GM21367 (cell line): ENCODE data around the gene MT1B.

ENCODE experiments used
- ATAC-seq: cut with Tn5 transposase; IDR thresholded peaks from one replicate; pipeline ENCODE4 v1.9.1; 2021; ENCODE audit not compliant: unreplicated experiment

Gene MT1B

DNA sequence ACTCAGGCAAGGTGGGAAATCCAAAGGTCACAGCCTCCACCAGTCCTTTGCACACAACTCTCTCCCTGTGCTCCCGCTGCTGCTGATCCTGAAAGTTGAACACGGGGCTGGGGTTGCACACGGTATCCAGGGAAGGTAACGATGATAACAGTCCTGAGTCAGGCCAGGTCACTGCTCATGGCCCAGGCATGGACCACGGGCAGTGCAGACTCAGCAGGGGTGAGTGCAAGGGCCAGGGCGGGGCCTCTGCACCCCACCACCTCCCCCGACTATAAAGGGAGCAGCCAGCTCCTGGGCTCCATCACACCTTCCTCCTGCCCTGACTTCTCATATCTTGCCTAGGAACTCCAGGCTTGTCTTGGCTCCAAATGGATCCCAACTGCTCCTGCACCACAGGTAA, at the start of gene MT1B:
Gene MT1B, plus strand, starts transcription at position 301 of the 400 bp plus-strand sequence. Its CDS starts 68 bp downstream, at position 369.
- ATAC-seq, result no peak

DNA sequence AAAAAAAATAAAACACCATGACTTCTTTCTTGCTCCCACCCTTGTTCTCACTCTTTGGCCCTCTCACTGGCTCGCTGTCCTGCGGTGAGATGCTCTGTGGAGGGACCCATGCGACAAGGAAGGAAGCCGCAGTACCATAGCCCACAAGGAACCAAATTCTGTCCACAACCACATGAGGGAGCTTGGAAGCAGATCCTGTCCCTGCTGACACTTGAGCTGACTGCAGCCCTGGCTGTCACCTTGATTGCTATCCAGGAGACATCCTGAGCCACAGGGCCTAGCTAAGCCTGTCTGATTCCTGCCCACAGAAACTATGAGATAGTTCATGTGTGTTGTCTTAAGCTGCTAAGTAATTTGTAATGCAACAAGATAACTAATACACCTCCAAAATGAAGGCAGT, 48.1 kb upstream of the MT1B start:
- ATAC-seq, result no peak

DNA sequence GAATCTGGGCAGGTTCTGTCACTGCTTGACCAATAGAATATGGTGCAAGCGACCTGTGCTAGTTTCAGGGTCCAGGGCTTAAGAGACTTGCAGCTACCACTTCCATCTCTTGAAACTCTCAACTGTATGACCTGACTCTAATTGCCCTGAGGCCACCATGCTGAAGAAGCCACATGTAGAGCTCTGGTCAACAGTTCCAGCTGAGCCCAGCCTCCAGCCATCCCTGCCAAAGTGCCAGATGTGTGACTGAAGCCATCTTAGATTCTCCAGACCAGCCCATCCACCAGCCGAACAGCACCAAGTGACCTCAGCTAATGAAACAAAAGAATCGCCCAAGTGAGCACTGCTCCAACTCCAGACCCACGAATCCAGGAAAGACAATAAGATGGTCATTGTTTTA, 46.7 kb upstream of the MT1B start:
- ATAC-seq, result no peak

DNA sequence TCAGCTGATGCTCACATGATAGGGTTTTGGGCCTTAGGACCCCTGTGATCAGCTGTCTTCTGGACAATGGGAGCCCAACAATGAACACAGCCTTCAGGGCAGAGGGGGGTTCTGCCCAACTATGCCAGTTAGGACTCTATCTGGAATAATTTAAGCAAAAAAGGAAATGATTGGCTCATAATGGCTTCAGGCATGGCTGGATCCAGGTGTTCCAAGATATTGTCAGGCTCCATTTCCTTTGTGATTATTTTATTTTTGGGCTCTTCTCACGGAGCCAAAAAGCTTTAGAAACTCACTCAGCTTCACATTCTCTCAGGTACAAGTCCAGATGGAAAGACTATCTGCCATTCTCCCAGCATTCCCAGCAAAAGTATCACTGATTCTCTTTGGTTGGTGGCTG, 46.2 kb upstream of the MT1B start:
- ATAC-seq, result no peak

DNA sequence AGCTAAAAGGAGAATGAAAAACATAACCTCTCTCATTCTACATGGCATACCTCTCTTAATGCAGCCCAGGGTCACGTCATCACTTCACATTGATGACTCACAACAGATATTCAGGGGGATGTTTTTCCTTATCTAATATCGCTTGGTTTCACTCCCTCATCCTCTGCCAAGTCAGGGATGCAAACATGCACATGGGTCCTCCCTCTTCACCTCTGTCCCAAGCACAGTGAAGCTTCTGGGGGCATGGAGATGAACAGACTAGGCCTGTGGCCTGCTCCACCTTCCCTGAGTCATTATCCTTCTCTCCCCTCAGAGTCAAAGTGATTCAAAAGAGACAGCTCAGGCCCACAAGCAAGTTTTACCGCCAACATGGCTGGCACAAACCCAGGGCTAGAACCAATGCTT, 45.6 kb upstream of the MT1B start:
- ATAC-seq, result no peak

DNA sequence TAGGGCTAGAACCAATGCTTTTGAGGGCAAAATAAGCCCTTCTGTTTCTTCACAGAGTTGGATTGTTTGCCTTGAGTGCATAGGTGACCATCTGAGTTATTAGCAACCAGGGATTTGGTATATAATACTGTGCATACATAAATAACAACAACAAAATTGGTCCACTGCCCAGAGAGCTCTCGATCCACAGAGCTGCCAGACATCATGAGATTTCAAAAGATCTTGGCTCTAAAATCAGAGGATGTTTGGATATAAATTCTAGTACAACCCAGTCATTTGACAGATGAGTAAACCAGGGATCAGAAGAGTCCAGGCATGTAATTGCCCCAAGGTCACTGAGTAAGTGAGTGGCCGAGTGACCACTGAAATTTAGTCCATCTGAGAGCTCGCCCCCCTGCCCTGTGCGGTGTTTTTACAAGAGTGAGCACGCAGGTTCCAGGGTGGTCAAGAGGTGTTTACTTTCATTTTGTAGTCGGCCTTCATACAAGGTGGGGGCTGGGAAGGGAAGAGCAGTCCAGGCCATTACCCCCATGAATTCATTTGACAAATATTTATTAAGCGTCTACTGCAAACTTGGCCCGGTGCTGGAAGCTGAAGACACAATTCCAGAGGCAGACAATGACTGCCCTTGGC, 45.1 kb upstream of the MT1B start:
- ATAC-seq, result no peak

DNA sequence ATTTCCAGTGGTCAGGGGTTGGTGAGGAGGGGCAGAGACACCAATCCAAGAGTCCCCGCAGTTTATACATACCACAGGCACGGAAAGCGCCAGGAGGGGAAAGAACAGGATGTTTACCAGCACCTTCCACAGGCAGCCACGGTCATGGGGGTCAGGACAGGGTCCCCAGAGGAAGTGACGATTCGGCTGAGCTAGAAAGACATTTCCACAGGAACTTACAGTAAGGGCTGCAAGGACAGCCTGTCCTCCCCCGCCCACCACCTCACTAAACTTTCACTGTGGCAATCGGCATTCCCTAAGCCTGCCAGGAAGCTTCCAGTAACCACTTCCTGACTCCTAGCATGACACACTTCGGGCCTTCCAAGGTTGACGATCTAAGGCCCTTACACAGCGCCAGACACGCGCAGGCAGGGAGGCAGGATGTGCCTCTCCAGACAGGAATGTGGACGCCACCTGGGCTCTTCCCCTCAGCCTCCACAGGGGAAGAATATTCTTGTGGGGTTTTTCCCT, 44.5 kb upstream of the MT1B start:
- ATAC-seq, result no peak

DNA sequence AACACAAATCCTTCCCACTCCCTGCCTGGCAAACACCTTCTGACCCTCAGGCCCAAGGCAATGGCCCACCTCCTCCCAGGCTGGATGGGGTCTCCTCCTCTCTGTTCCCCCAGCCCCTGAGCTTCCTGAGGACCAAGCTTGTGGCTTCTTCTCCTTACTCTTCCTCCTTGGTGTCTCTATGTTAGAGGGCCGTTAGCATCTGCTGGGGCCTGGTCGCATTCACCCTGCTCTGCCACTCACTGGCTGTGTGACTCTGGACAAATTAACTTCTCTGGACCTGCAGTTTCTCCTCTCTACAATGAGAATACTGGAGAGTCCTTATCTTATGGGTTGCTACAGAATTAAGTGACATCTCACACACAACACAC, 44.0 kb upstream of the MT1B start:
- ATAC-seq, result no peak

DNA sequence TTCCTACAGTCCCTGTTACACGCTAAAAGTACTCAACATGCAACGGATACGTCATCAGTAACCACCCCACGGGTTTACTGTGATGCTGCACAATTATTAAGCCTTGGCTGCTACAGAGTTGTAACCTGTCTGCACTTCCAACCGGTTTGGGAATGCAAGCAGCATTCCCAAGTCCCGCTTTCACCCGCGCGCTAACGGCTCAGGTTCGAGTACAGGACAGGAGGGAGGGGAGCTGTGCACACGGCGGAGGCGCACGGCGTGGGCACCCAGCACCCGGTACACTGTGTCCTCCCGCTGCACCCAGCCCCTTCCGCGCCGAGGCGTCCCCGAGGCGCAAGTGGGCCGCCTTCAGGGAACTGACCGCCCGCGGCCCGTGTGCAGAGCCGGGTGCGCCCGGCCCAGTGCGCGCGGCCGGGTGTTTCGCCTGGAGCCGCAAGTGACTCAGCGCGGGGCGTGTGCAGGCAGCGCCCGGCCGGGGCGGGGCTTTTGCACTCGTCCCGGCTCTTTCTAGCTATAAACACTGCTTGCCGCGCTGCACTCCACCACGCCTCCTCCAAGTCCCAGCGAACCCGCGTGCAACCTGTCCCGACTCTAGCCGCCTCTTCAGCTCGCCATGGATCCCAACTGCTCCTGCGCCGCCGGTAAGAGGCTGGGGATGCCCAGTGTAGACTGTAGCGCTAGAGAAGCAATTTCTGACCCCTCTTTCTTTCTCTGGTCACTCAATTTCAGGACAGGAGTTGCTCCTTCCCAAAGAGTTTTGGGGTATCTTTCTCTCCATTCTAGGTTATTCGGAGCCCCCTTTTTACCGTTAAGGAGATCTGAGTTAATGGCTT, 43.4 kb upstream of the MT1B start, which contains the start of gene MT2A:
Gene MT2A, plus strand, starts transcription at position 542 of the 833 bp plus-strand sequence. Its CDS starts 72 bp downstream, at position 614.
- peak; percentile 72 for ATAC-seq

DNA sequence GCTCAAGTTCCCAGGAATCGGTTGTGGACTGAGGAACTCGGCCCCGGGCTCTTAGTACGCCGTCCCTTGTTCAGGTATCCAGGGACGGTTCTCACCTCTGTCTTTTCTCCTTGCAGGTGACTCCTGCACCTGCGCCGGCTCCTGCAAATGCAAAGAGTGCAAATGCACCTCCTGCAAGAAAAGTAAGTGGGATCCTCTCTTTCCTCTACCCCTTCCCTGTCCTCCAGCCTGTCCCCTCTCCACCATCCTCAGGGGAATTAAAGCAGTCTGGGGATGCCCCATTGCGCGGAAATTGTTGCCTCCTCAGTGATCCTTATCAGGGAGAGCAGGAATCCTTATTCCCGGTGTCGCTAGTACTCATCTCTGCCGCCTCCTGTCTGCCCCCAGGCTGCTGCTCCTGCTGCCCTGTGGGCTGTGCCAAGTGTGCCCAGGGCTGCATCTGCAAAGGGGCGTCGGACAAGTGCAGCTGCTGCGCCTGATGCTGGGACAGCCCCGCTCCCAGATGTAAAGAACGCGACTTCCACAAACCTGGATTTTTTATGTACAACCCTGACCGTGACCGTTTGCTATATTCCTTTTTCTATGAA, 42.7 kb upstream of the MT1B start:
- no peak for ATAC-seq

DNA sequence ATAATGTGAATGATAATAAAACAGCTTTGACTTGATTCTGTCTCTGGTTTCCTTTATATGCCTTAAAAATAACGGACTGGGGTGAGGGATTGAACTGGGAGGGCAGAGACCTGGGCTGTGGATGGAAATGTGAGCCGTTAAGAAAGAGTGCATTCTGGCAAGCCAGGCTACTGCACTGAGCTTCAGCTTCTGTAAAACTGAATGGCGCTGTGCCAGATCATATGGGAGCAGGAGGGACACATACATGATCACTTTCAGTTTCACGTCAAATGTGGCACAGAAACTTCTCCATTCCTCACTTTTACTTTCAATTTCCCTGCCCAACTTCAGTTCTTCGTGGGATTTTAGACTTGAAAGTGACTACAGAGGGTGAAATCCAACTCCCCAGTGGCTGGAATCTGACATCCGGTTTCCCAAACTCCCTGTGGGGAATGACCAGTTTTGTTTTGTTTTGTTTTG, 42.2 kb upstream of the MT1B start:
- peak; percentile 40 for ATAC-seq

DNA sequence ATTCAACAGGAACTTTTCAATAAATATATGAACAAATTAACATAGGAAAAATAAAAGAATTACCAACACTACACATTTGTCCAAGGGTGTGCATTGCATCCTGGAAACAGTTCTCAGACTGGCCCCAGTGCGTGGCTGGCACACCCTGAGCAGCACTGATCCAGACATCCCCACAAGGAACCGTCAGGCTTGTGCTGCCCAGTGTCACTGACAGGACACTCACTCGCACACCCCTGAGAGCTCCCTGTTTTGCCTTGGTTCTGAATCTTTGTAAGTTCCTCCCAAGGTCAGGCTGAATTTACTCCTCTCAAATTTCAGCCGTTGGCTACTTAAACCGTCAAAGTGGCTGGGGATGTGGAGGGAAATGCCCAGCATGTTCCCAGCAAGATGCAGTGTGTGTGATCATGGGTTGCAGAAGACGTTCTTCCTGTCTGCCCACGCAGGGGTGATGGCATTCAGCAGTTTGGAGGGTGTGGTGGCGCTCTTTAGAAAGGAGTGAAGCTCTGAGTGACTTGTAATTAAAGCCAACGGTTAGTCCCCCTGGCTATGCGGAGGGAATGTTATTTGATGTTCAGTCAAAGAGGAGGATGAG, 41.6 kb upstream of the MT1B start:
- ATAC-seq, result no peak

DNA sequence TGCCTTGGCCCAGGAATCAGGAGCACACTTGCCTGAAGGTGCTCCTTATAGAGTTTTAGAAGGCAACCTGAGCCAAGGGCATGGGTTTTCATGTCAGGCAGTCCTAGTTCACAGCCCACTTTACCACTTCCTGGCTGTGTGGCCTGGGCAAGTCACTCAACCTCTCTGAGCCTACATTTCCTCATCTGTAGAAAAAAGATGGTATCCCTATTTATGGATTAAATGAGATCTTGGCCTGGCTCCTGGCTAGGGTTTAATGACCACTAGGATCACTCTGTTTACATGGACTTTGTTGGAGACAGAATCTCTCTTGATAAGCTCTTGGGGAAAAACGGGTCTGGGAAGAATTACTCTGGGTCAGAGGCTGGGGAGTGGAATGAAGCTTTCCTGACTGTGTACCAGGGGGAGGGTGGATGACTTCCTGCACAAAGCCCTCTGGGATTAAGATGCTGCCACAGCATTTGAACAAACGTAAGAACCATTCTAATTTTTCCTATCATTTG, 41.0 kb upstream of the MT1B start:
- no peak for ATAC-seq

DNA sequence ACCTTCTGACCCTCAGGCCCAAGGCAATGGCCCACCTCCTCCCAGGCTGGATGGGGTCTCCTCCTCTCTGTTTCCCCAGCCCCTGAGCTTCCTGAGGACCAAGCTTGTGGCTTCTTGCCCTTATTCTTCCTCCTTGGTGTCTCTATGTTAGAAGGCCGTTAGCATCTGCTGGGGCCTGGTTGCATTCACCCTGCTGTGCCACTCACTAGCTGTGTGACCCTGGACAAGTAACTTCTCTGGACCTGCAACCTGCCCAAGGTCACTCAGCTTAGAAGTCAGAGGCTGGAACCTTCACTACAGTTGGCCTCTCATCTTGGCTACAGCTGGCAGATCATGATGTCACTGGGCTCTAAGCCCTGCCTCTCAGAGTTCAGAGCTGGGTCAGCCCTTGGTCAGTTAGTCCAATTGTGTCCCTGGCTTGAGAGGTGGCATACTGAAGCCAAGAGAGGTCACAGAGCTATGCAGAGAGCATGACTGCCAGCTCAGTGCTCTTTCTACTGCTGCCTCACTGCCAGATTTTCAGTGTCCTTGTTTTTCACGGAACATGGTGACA, 40.3 kb upstream of the MT1B start:
- no peak for ATAC-seq

DNA sequence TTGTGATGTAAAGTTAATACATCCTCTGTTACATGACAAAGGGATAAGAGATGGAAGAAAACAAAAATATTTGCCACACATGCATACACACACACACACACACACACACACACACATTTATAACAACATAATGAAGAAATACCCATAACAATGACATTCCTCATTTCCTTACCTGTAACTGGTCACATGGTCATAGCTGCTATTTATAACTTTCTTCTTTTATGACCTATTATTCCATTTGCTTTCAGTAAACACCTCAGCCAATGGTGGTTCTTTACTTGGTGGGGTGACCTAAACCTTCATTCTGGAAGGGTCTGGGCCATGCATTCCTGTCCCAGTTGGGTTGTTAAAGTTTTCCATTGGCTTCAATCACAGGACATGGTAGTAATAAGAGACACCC, 38.0 kb upstream of the MT1B start:
- ATAC-seq, result no peak

DNA sequence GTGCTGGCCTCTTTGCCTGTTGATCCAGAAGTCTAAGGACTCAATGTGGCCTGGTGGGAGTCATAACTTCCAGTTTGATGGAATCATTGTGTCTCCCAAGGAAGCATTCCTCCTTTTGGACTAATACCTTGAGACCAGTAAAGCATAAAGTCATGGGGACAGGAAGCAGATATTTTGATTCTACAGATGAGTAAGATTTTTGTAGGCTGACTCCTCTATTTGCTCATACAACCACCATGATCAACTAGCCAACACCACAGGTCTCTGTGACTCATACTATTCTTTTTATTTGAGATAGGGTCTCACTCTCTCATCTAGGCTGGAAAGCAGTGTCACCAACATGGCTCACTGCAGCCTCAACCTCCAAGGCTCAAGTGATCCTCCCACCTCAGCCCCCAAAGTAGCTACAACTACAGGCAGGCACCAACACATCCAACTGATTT, 37.1 kb upstream of the MT1B start:
- no peak for ATAC-seq

DNA sequence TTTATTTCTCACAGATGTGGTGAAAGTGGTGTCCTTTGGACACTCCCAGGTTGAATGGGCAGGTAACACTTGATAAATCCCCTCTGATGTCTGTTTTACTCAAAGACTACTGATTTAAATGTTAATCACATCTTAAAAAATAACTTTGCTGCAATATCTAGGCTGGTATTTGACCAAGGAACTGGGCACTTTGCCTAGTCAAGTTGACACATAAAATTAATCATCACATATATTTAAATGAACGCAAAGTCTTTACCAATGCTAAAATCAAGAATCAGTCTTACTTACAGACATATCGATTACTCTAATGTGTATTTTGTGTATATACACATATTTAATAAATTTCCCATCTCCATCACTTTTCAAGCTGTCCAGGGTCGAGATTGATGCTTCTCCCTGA, 36.3 kb upstream of the MT1B start:
- no peak for ATAC-seq

DNA sequence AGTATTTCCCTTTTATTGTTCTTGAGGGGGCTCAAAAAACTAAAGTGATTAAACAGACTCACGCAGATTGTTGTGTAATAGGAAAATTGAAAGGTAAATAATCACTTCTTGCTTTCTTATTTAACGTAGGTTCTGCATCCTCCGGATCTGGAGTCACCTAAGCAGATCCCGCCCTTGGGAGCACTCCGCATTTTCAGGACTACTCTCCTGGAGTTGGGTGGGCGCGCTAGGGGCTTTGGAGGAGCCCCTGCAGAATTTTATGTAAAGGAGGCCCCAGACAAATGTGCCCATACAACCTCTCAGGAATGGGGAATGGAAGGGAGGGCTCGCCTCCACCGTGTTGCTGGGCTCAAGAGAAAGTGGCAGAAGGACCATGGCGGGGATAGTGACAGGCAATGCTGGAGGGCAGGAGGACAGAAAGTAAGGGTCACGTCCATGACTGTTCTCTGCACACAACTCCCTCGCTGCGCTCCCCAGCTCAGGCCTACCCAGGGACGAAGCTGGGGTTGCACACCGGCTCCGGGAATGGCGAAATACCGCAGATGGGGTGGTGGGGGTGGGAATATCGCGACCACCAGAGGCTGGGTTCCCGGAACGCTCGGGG, 35.0 kb upstream of the MT1B start:
- ATAC-seq, result no peak

DNA sequence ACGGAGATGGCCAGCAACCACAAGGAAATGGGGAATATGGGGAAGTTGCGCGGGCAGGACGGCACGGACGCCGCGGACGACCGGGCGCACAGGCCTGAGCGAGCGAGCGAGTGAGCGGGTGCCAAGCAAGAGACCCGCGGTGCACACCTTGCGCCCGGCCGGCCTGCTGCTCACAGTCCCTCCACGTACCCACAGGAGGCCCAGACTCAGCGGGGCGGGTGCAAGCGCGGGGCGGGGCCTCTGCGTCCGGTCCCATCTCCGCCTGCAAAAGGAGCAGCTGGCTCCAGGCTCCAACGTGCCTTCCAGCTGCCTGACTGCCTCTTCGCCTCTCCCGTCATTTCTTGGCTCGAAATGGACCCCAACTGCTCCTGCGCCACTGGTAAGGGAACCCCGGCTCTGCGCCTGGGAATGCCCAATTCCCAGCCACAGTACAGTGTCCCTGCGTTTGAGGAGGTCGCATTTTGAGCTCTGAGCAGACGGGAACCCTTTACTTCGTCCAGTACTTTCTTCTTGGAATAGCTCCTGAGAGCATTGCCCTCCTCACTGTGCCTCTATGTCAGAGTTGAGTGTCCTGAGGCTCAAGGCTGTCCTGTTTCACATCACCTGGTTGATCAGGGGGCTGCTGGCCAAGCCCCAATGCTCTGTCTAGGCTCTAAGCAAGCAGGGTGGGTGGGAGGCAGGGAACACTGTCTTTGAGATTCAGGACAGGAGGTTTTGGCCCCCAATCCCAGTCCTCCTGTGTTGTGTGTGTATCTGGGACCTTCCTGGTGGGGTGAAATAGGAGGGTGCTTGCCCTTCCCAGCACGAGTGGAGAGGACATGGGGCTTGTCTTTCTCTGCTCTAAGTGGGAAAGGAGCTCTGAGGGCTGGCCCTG, 34.2 kb upstream of the MT1B start:
- ATAC-seq, result no peak

DNA sequence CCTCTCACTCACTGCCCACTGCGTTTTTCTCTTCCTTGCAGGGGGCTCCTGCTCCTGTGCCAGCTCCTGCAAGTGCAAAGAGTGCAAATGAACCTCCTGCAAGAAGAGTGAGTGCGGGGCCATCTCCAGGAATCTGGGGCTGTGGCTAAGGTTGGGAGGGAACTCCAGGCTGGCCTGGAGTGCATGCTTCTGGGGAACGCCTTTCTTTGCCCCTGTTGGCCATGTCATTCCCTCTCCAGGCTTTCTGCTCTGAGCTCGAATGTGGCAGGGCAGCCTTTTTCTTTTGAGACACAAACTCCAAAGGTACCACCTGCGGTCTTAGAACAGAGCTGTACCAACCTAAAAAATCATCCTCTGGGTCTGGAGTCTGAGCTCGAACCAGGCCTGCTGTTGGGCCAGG, 33.5 kb upstream of the MT1B start:
- ATAC-seq, result no peak
